Adrenal gland (tissue), 12 donors: ENCODE results near the gene RUSC2. TPM values are rescaled to one million over a fixed set of nuclear protein-coding genes. Genes with fewer than 3 reads are reported as not detected.

Experiments
- DNase-seq, 7 donors: peaks; one replicate each; pipeline ENCODE4 v3.0.0-alpha.2; 2019 to 2020
- H3K27ac ChIP-seq, 5 donors: fragments of 200-600 bp; sonication (generic) in 4 of 5; 1 replicate in 3 of 5; 2 replicates in 2 of 5; pipeline versions ENCODE4 v1.5.1 to v1.8.0; 2016 to 2020; ENCODE audit warnings: mild to moderate bottlenecking in 1 of 5
- H3K27me3 ChIP-seq: fragments of 200-600 bp; 2 replicates; pipeline ENCODE4 v1.8.0; 2021
- H3K36me3 ChIP-seq, 2 donors: fragments of 200-600 bp; replicated peaks in 1 of 2; 1 replicate in 1 of 2; 2 replicates in 1 of 2; pipeline versions ENCODE4 v1.5.1 to v1.8.0; 2018 to 2022
- H3K4me1 ChIP-seq, 2 donors: fragments of 200-600 bp; replicated peaks in 1 of 2; 1 replicate in 1 of 2; 2 replicates in 1 of 2; pipeline versions ENCODE4 v1.5.1 to v1.8.0; 2018 to 2021
- H3K4me3 ChIP-seq, 4 donors: fragments of 200-600 bp; sonication (generic) in 3 of 4; one replicate each; pipeline ENCODE4 v1.5.1; 2016 to 2018
- H3K9me3 ChIP-seq, 3 donors: fragments of 200-600 bp; sonication (generic) in 1 of 3; replicated peaks in 1 of 3; 1 replicate in 2 of 3; 2 replicates in 1 of 3; pipeline versions ENCODE4 v1.5.1 to v1.8.0; 2016 to 2021
- POLR2A ChIP-seq, 2 donors: fragments of 450-650 bp; IDR thresholded peaks; one replicate each; pipeline ENCODE4 v1.6.1; 2017; ENCODE audit warnings: antibody characterized with exemption in 2 of 2, mild to moderate bottlenecking in 2 of 2, moderate library complexity in 1 of 2
- WGBS, 4 donors: extraction: QIAGEN DNeasy Blood & Tissue Kit in 2 of 4; methylation state at CpG; one replicate each; pipeline versions ENCODE4 v1.1.5 to v1.1.7; 2013 to 2017; 5-methylcytosine and 5-hydroxymethylcytosine counted together
- intact Hi-C, 2 donors: fragments of 100-400 bp; cut with DNase I; formaldehyde crosslinking; loops; one replicate each; pipeline versions ENCODE4 v1.14.1 to v1.15.0; 2022 to 2023
- polyA plus RNA-seq, 3 donors: library from polyadenylated mRNA; stranded (reverse); fragments of 200-250 nt in 2 of 3; fragments of 350-450 nt in 1 of 3; fragmentation: Illumina TruSeq in 1 of 3; extraction: RNeasy Lipid Tissue Mini Kit (QIAGEN cat#74804) in 1 of 3; gene quantifications; one replicate each; pipeline ENCODE4 v1.2.3, GENCODE V29; 2013 to 2014
- total RNA-seq, 9 donors: library from RNA; depleted of rRNA in 4 of 9; stranded (reverse); fragments of >200 nt in 4 of 9; fragments of 120-200 nt in 1 of 9; fragmentation: NEBNext Ultra II Directional in 1 of 9; extraction: Animal tissue kit (Norgen Biotek cat#: 25700) in 1 of 9; gene quantifications; one replicate each; pipeline versions ENCODE4 v1.1.0 to v1.2.4, GENCODE V29; 2013 to 2023
- TF ChIP-seq, protein P1 (sequence below), 6 experiments: fragments of 450-650 bp in 4 of 6; fragments of 200-600 bp in 2 of 6; sonication (generic) in 1 of 6; IDR thresholded peaks; 1 replicate in 5 of 6; 2 replicates in 1 of 6; pipeline versions ENCODE4 v1.5.1 to v1.8.0; 2016 to 2021; ENCODE audit warnings: antibody characterized with exemption in 6 of 6, mild to moderate bottlenecking in 2 of 6, moderate library complexity in 1 of 6
- donor health status: healthy with polysubstance abuse.
- donor health status: Bipolar disorder and iron deficiency.
- donor health status: DM: yes; HTN: yes; CAD: no.
- donor health status: DM: no; HTN: no; CAD: no.
- donor health status: DM: no; HTN: no; CAD: no.
- donor health status: DM: yes; HTN: yes; CAD: no.

RUSC2 gene
- total and polyA plus RNA-seq, 12 donors, result 5.9 to 66.8 (median 31.2) TPM

DNA sequence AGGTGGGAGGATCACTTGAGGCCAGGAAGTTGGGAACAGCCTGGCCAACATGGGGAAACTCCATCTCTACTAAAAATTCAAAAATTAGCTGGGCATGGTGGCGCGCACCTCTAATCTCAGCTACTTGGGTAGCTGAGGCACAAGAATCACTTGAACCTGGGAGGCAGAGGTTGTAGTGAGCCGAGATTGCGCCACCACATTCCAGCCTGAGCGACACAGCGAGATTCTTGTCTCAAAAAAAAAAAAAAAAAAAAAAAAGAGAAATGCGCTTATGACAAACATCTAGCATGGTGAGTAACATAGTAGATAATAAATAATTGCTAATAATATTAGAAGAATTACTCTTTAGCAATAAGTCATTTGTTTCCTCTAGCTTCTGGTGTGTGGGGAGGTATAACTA is 25.9 kb downstream of the RUSC2 start:
- Histone ChIP-seq H3K36me3 (no peaks in the 10 kb centered on the region), H3K27ac (peak overlapping the region in 1 of 5 donors; percentile 47), H3K4me3 (no peak overlapping the region), H3K4me1 (peaks cover 39 to 54% of the 10 kb centered on the region in 2 donors), H3K27me3 (no peaks in the 10 kb centered on the region), H3K9me3 (no peaks in the 10 kb centered on the region)
- no peak for TF ChIP-seq POLR2A (IDR thresholded peaks at IDR 0.05)
- TF ChIP-seq, protein P1, sequence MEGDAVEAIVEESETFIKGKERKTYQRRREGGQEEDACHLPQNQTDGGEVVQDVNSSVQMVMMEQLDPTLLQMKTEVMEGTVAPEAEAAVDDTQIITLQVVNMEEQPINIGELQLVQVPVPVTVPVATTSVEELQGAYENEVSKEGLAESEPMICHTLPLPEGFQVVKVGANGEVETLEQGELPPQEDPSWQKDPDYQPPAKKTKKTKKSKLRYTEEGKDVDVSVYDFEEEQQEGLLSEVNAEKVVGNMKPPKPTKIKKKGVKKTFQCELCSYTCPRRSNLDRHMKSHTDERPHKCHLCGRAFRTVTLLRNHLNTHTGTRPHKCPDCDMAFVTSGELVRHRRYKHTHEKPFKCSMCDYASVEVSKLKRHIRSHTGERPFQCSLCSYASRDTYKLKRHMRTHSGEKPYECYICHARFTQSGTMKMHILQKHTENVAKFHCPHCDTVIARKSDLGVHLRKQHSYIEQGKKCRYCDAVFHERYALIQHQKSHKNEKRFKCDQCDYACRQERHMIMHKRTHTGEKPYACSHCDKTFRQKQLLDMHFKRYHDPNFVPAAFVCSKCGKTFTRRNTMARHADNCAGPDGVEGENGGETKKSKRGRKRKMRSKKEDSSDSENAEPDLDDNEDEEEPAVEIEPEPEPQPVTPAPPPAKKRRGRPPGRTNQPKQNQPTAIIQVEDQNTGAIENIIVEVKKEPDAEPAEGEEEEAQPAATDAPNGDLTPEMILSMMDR (IDR thresholded peaks at IDR 0.05), result no peak
- 86 to 91% (median 88%) methylated on average over 7 of the region's 7 CpGs for WGBS, 4 donors
- intact Hi-C loops, result no loop called here
- peak in 2 of 7 donors; percentile 36 to 44 for DNase-seq

- Histone ChIP-seq H3K4me3 (no peak overlapping the region), H3K27ac (peak overlapping the region in 2 of 5 donors; percentile 47 to 55), H3K27me3 (no peaks in the 10 kb centered on the region), H3K9me3 (no peaks in the 10 kb centered on the region), H3K4me1 (peaks cover 32 to 47% of the 10 kb centered on the region in 2 donors), H3K36me3 (no peaks in the 10 kb centered on the region)
- TF ChIP-seq, protein P1 (IDR thresholded peaks at IDR 0.05), result no peak
- no peak for TF ChIP-seq POLR2A (IDR thresholded peaks at IDR 0.05)
- 22 to 33% (median 31%) methylated on average over 1 of the region's 1 CpG for WGBS, 4 donors
- intact Hi-C loops, result no loop called here
- no peak for DNase-seq
Observed at GRCh38 chr9:35516479-35516878, 26.6 kb downstream of the RUSC2 start.

DNA sequence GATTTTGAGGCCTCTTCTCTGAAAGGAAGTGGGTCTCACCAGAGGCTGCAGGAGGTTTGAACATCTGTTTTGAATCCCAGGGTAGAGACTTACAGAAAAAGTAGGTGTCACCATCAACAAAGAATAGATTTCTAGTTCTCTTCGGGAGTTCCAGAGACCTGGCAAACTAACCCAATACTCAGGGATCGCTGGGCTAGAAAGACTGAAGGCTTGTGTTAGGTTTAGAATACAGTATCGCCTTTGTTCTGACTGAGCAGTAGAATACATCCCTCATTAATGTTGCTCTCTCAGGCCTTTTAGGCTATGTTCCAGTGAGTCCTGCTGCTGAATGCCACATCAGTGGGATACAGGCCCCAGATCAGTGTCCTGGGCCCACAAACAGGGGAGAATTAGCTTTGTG is 27.2 kb downstream of the RUSC2 start:
- Histone ChIP-seq H3K4me3 (no peak overlapping the region), H3K27me3 (no peaks in the 10 kb centered on the region), H3K4me1 (peaks cover 26 to 43% of the 10 kb centered on the region in 2 donors), H3K27ac (peak overlapping the region in 2 of 5 donors; percentile 55 to 83), H3K9me3 (no peaks in the 10 kb centered on the region), H3K36me3 (no peaks in the 10 kb centered on the region)
- TF ChIP-seq, protein P1 (IDR thresholded peaks at IDR 0.05), result no peak
- no peak for TF ChIP-seq POLR2A (IDR thresholded peaks at IDR 0.05)
- intact Hi-C loops, result no loop called here
- WGBS, 4 donors, result 79 to 94% (median 84%) methylated on average over 3 of the region's 3 CpGs
- DNase-seq, result no peak

DNA sequence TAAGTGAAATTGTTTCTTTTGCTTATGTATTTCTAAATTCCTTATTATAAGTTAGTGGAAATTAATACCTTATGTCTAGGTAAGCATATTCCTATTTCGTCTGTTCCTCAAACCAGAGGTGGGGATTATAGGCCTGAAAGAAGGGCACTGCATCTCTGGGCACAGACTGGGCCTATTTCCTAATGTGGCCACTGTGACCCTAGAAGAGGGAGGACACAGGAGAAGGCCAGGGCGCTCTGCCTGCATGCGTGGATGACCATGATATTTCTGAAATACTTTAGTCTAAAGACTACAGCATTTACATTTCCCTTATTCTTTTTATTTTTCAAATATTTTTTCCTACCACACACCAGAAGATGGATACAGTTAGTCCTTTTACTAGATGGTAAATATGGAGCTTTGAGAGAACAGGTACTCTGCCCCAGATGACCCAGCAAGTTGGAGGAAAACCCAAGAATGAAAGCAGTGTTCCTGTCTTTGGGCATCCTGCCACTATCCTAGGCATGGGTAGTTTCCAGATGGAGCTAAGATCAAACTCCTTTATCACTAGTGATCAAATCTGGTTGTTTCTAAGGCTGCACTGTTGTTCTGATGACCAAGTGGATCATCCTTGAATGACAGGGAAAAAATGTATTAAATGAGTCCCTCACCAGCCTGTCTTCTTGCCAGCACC is 27.8 kb downstream of the RUSC2 start:
- no peak for DNase-seq
- H3K27ac ChIP-seq, result peak overlapping the region in 3 of 5 donors; percentile 11 to 83 (median 55)
- H3K4me1 ChIP-seq, result peaks cover 26 to 43% of the 10 kb centered on the region in 2 donors
- H3K9me3 ChIP-seq, result no peaks in the 10 kb centered on the region
- whole genome bisulfite sequencing, 4 donors, result 77 to 91% (median 86%) methylated on average over 3 of the region's 3 CpGs
- H3K36me3 ChIP-seq, result no peaks in the 10 kb centered on the region
- intact Hi-C loops, result no loop called here
- no peak overlapping the region for H3K4me3 ChIP-seq
- TF ChIP-seq, protein P1 (IDR thresholded peaks at IDR 0.05), result no peak
- no peaks in the 10 kb centered on the region for H3K27me3 ChIP-seq
